C4-2B (cell line): ENCODE data around the gene FHIT.

Source experiments
- ZFX ChIP-seq: fragments of 450-650 bp; IDR thresholded peaks from 2 replicates; pipeline ENCODE4 v1.6.1; 2017
- TF ChIP-seq, protein P1 (sequence below): fragments of 450-650 bp; conservative IDR thresholded peaks from 2 replicates; pipeline ENCODE4 v1.5.1; 2017; ENCODE audit warnings: mild to moderate bottlenecking

- TF ChIP-seq, protein P1, sequence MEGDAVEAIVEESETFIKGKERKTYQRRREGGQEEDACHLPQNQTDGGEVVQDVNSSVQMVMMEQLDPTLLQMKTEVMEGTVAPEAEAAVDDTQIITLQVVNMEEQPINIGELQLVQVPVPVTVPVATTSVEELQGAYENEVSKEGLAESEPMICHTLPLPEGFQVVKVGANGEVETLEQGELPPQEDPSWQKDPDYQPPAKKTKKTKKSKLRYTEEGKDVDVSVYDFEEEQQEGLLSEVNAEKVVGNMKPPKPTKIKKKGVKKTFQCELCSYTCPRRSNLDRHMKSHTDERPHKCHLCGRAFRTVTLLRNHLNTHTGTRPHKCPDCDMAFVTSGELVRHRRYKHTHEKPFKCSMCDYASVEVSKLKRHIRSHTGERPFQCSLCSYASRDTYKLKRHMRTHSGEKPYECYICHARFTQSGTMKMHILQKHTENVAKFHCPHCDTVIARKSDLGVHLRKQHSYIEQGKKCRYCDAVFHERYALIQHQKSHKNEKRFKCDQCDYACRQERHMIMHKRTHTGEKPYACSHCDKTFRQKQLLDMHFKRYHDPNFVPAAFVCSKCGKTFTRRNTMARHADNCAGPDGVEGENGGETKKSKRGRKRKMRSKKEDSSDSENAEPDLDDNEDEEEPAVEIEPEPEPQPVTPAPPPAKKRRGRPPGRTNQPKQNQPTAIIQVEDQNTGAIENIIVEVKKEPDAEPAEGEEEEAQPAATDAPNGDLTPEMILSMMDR = no peak
- no peak for TF ChIP-seq ZFX
Measured at GRCh38 chr3:60289341-60290121, 961.7 kb downstream of the FHIT start.
